Measurements from ENCODE around the gene SLC4A3.
"Not testable (repeated sequence)": the region's sequence is repeated elsewhere in the genome, so short reads cannot be mapped to it uniquely, and the experiment has no call there.

Gene SLC4A3

DNA sequence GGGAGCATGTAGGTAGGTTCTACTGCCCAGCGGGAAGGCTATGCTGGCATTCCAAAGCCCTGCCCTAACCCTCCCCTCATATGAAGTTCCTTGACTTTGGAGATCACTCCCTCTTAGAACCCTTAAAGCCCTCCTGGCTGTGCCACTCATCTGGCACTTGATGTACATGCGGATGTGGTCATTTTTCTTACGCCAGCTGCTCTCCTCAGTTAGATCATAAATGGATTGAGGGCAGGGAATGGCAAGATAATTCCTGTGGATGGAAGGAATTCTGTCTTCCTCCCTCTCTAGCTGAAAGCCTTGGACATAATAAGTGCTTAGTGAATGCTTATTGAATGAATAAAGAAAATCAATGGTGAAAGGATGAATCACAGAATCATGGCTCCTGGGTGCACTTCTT is 51.6 kb downstream of the SLC4A3 start:
- DNase-seq (ENCODE audit: low spot score) = no peak

DNA sequence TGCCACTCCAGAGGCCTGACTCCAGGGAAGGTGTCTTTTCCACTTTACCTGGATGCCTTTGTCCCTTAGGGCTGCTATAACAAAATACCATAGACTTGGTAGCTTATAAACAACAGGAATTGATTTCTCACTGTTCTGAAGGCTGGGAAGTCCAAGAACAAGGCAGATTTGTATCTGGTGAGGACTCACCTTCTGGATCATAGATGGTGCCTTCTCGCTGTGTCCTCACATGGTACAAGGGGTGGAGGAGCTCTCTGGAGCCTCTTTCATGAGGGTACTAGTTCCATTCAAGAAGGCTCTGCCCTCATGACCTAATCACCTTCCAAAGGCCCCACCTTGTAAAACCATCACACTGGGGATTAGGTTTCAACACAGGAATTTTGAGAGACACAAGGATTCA is 52.1 kb downstream of the SLC4A3 start:
- no peak for DNase-seq (ENCODE audit: low spot score)

DNA sequence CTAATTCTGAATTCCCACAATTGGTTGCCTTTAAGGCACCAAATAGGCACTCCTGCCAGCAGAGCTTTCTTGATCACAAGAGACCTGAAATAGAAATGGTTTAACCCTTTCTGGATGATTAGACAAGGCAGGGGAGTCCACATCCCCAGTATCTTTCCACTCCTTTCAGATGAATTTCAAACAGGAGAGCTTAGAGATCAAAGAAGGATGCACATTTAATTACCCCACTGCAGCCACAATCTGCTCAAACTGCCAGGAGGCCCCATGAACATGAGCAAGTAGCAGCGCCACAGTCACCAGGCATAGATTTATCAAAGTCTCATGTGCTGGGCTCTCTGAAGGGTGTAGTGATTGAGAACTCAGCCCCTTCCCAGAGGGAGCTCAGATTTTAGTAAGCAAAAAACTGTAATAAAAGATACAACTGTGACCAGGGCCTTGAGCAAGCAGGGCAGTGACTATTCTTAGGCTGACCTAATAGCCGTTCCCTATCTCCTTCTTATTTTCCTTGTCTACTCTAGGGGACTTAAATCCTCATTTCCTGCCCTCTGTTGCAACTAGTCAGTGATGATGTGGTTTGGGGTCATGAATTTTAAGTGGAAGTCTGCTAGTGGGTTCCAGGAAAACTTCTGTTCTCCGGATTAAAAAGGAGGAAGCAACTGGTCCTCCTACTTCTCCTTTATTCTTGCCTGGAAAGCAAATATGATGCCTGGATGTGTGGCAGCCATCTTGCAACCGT is 53.7 kb downstream of the SLC4A3 start:
- no peak for DNase-seq (ENCODE audit: low spot score)

DNA sequence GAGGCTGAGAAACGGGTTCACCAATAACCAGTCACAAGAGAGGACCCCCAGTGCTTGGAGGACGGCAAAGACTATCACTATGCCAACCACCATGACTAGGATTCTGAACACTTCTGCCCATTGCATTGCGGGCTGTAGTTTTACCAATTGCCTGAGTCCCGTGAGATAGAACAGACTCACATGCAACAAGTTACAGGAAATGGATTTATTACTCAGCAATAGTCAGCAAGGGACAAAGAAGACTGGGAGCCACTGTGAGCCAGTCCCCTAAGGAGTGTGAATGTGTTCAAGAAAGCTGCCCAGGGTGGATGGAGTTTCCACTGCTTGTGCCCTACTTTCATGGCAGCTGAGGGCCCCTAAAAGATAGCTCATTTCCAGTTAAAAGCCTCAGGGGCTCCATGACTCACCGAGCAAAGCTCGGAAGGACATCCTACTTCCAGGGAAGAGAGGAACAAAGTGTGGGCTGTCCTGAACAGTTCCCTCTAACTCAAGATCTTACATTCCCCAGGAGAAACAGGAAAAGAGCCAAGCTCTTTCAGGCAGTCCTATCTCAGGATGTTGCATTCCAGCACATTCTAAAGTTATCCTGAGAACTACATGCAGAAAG is 54.4 kb downstream of the SLC4A3 start:
- DNase-seq (ENCODE audit: low spot score) = no peak

DNA sequence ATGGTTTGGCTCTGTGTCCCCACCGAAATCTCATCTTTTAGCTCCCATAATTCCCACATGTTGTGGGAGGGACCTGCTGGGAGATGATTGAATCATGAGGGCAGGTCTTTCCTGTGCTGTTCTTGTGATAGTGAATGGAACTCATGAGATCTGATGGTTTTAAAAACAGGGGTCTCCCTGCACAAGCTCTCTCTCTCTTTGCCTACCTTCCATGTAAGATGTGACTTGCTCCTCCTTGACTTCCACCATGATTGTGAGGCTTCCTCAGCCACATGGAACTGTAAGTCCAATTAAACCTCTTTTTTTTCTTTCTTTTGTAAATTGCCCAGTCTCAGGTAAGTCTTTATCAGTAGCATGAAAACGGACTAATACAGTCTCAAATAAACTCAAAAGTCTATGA is 56.0 kb downstream of the SLC4A3 start:
- DNase-seq (ENCODE audit: low spot score) = not testable (repeated sequence)

DNA sequence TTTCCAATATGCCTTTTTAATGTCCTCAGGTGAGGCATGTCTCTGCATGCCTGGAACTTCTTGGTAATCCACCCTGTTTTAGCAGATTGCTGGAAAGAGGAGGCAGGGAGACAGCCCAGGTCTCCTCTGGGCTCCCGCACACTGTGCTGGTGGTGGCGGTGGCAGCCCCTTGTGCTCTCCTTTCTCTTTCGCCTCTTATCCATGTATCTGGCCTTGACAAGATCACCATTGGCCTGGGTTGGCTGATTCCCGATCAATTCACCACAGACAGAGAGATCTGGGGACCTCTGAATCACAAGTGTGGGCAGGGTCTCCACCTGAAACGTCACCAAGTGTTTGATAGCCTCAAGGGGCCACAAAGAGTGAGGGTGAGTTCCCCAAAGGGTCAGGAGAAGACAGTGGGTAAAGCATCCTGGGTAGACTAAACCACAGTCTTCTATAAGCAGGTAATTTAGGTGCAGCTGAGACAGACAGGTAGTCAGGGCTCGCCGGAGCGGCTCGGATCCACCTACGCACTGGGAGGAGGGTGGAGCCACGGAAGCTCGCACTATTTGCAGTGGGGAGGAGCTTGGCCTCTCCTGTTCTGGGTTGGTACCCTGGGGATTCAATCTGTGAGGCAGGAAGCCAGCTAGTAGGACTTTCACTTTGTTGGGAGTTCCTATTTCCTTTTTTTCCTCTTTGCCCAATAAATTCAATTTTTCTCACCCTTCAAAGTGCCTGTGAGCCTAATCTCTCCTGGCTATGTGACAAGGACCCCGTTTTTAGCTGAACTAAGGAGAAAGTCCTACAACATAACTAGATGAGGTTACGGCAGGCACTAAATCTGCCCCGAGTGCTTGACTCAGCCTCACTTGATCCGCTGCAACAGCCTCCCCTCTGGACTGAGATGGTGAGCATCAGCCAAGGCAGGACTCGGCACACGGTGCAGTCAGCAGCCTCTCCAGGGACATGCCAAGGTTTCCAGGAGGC is 57.6 kb downstream of the SLC4A3 start:
- peak; percentile 72 for DNase-seq (ENCODE audit: low spot score)

DNA sequence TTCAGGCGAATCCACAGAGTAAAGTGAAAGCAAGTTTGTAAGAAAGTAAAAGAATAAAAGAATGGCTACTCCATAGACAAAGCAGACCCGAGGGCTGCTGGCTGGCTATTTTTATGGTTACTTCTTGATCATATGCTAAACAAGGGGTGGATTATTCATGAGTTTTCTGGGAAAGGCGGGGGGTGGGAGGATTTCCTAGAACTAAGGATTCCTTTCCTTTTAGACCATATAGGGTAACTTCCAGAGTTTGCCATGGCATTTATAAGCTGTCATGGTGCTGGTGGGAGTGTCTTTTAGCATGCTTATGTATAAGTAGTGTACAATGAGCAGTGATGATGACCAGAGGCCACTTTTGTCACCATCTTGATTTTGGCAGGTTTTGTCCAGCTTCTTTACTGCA is 59.8 kb downstream of the SLC4A3 start:
- DNase-seq (ENCODE audit: low spot score) = no peak

DNA sequence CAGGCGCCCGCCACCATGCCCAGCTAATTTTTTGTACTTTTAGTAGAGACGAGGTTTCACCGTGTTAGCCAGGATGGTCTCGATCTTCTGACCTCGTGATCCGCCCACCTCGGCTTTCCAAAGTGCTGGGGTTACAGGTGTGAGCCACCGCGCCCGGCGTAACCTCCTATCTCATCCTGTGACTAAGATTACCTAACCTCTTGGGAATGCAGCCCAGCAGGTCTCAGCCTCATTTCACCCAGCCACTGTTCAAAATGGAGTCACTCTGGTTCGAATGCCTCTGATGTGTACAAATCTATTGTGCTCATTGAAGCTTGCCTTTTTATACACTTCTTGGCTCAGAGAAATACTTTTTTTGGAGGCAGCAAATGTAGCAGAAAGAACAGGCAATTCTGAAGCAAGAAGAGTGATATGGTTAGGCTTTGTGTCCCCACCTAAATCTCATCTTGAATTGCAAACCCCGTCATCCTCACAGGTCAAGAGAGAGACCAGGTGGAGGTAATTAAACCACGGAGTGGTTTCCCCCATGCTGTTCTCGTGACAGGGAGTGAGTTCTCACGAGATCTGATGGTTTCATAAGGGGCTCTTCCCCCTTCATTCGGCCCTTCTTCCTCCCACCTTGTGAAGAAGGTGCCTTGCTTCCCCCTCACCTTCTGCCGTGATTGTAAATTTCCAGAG is 60.6 kb downstream of the SLC4A3 start:
- DNase-seq (ENCODE audit: low spot score) = no peak

DNA sequence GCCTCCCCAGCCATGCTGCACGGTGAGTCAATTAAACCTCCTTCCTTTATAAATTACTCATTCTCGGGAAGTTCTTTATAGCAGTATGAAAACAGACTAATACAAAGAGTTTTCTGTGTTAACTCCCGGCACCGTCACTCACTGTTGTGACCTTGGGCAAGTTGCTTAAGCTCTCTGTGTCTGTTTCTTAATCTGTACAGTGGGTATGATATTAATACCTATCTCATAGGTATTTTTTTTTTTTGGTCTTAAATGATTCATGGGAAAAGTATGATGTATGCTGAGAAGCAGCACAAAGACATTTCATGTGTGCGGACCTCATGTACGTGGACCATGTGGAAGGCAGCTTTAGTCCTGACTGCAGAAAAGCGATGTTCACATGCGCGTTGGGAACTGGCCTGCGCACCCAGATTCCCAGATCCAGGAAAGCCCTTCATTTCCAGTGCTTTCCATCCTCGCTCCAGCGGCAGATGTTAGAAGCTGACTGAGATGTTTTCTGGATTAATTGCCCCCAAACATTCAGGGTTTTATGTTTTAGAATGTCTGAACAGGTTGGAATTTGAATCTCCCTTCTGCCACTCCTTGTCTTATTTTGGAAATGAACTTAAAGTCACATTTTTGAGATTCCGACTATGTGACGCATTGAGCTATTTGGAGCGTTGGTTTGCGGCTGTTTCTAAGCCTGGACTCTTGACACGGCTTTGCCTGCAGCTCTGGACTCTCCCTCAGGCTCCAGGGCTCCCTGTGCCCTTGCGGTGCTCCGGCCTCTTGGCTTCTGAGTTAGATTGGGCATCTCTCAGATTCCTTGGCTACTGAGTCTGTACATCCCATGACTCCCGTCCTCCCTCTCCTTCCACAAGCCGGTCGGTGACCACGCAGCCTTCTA is 61.4 kb downstream of the SLC4A3 start:
- DNase-seq (ENCODE audit: low spot score) = no peak

DNA sequence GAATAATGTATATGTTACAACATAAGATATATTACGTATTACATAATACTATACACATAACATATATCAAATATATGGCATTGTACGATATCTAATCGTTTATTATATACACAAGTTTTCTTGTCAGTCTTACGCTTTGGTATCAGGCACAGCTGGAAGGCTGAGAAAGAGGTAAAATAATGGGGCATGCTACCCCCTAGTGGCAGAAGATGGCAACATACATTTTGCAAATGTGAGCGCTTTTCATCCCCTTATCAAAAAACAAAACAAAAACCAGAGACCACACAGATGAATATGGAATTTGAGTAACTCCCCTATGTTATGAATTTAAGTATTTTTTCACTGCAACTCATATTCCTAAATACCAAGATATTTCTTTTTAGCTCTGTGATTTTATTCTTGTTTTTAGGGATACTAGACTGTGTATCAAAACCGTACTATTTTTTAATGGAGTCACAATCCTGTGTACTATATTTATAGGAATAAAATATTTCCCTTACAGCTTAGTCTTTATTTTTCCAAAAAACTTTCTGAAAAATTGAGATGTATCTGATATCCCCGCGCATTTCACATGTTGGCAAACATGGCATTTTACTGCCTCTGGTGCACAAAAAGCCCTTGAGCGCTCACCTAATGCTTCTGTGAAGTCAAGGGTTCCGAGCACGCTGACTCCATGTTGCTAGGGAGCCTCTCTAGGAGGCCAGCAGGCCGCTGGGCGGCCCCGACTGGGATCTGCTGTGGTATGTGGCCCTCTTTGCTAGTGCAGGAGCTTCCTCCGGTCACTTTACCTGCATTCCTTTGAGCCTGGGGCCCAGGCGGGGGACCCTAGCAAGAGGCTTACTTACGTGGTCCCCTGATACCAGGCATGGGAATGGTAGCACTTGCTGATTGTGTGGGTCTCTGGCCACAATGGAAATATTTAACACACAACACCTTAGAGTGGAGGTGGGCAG is 62.5 kb downstream of the SLC4A3 start:
- peak; percentile 53 for DNase-seq (ENCODE audit: low spot score)

DNA sequence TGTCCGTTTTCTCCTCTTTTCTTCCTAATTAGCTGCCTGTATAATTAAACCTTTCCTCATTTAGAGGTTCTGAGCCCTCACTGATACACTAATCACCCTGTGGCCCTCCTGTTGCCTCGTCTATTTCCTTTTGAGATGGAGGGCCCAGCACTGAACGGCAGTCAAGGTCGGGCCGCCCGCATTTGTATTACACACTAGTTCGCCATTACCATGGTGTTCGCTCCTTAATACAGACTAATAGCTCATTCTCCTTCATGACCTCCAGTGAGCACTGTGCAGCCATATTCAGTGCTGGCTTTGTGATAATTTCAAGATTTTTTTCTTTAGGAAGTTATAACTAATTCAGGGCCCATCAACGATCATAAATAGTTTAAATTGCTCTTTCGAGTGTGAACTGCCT is 64.1 kb downstream of the SLC4A3 start:
- no peak for DNase-seq (ENCODE audit: low spot score)

Measured in ecto neural progenitor cell (in vitro differentiated cells).